Liver (tissue), 3 donors: ENCODE measurements around the gene PRRC2A.

Experiments
- ATF3 ChIP-seq: IDR thresholded peaks from 2 replicates; pipeline ENCODE4 v1.6.1; 2016; ENCODE audit warnings: antibody characterized with exemption
- EGR1 ChIP-seq, 2 donors: IDR thresholded peaks; 2 replicates each; pipeline ENCODE4 v1.6.1; 2016 to 2018; ENCODE audit warnings: antibody characterized with exemption in 2 of 2, low read depth in 2 of 2
- HNF4G ChIP-seq: IDR thresholded peaks from 2 replicates; pipeline ENCODE4 v1.6.1; 2016; ENCODE audit warnings: antibody characterized with exemption
- JUND ChIP-seq, 2 donors: IDR thresholded peaks; 2 replicates each; pipeline ENCODE4 v1.6.1; 2016; ENCODE audit warnings: antibody characterized with exemption in 2 of 2
- MAX ChIP-seq: IDR thresholded peaks from 2 replicates; pipeline ENCODE4 v1.6.1; 2016; ENCODE audit warnings: antibody characterized with exemption
- REST ChIP-seq: IDR thresholded peaks from 2 replicates; pipeline ENCODE4 v1.6.1; 2016; ENCODE audit warnings: antibody characterized with exemption, mild to moderate bottlenecking
- TAF1 ChIP-seq: conservative IDR thresholded peaks from 2 replicates; pipeline ENCODE4 v1.6.1; 2016; ENCODE audit warnings: antibody characterized with exemption, mild to moderate bottlenecking
- YY1 ChIP-seq: IDR thresholded peaks from 2 replicates; pipeline ENCODE4 v1.6.1; 2016; ENCODE audit warnings: antibody characterized with exemption, mild to moderate bottlenecking
- TF ChIP-seq, protein P1 (sequence below): fragments of 150-350 bp; IDR thresholded peaks from 2 replicates; pipeline ENCODE4 v1.5.1; 2017; ENCODE audit warnings: improper control_type of control experiment, low read depth, low read length; ENCODE audit not compliant: missing input control
- donor health status: healthy.
- donor health status: healthy.

GRCh38 chr6:31662124-31662723 lies 41.7 kb downstream of the PRRC2A start:
- TF ChIP-seq, protein P1, sequence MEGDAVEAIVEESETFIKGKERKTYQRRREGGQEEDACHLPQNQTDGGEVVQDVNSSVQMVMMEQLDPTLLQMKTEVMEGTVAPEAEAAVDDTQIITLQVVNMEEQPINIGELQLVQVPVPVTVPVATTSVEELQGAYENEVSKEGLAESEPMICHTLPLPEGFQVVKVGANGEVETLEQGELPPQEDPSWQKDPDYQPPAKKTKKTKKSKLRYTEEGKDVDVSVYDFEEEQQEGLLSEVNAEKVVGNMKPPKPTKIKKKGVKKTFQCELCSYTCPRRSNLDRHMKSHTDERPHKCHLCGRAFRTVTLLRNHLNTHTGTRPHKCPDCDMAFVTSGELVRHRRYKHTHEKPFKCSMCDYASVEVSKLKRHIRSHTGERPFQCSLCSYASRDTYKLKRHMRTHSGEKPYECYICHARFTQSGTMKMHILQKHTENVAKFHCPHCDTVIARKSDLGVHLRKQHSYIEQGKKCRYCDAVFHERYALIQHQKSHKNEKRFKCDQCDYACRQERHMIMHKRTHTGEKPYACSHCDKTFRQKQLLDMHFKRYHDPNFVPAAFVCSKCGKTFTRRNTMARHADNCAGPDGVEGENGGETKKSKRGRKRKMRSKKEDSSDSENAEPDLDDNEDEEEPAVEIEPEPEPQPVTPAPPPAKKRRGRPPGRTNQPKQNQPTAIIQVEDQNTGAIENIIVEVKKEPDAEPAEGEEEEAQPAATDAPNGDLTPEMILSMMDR: no peak
- TF ChIP-seq HNF4G: no peak
- no peak for TF ChIP-seq MAX
- no peak for TF ChIP-seq YY1
- TF ChIP-seq TAF1: no peak
- TF ChIP-seq EGR1 (IDR thresholded peaks at IDR 0.05; ENCODE audit: low read depth in 2 of 2): no peak
- no peak for TF ChIP-seq ATF3
- TF ChIP-seq JUND (IDR thresholded peaks at IDR 0.05): no peak
- TF ChIP-seq REST: no peak
